GM18867 (cell line): Measurements from ENCODE around the gene HOXD11.

Experiments
- ATAC-seq: cut with Tn5 transposase; IDR thresholded peaks from one replicate; pipeline ENCODE4 v1.9.1; 2021; ENCODE audit warnings: mild to moderate bottlenecking, moderate library complexity; ENCODE audit not compliant: unreplicated experiment

HOXD11 gene

DNA sequence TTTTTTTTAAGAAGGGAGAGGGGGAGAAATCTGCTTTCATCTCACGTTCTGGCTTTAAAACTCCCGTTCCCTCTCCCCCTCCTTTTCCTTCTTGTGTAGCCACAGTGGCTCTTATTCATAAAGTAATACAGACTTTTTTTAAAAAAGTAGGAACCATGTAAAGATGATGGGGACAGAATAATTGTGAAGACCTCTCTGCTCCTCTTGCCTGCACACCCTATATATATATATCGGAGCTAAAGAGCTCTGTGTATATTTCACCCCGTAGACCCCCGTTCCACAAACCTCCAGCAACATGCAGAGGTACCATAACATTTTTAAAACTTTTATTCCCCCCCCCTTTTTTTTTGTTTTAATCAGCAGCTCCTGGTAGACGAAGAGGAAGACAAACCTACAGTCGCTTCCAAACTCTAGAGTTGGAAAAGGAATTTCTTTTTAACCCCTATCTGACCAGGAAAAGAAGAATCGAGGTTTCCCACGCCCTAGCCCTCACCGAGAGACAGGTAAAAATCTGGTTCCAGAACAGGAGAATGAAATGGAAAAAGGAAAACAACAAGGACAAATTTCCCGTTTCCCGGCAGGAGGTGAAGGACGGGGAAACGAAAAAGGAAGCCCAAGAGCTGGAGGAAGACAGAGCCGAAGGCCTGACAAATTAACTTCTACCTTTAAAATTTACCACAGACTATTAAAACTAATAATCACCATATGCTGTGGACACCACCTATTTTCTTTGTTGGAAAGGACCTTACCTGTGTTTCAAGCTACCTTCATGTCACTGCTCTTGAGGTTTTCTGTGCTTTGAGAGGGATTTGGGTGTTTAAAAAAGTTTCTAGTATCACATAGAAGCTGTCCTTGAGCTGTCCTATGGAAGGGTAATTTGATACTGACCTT lies 24.1 kb downstream of the HOXD11 start:
- no peak for ATAC-seq

DNA sequence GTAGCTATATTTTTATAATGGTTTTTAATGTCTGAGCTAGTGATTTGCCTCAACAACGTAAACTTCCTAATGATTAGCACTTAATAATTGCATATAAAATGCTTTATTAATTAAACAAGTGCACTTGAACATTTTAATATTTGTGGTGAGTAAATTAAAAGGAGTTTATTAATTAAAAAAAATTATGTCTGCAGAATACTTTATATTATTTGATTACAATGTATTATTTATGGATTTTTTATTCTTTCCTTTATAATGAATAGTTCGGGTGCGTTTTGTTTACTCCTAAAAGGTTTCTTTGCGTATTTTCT lies 24.7 kb downstream of the HOXD11 start:
- no peak for ATAC-seq

DNA sequence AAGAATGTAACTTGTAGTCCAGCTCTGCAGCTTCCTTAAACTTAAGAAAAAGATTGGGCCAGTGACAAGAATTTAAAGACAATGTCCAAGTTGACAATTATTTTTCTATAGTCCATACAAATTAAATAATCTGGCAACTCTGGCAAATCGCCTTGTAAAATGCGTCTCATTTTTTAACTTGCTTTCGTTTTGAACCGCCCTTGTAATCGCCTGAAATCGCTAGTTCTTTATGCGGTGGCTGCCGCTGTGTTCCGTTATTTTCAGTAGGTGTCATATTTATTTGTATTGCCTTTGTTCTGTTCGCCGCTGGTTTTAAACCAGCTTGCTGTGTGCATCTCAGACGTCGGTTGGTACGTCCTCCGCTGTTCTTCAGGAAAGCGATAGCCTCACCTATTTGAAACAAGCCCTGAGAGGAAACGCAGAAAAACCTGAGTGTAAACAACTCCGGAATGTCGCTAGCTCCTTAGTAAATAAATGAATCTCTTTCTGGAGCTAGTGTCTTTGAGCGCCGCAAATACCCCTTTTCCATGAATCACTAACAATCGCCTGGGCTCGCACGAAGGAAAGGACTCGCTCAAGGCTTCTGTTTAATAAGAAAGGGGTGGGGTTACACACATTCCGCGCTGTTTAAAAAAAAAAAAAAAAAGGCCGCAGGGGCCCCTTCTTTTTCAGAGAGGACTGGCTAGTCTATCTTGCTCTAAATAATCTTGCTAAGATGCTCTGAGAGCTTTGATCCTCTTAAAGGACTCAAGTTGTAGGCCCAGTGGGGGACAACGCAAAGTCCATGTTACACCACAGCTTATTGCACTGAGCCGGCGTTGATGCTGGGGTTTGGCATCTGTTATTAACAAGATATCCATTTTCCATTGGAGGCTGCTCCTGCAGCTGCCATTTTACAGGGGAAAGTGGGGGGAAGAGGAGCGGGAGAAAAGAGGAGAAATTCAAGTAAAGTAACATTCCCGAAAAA lies 25.4 kb downstream of the HOXD11 start:
- no peak for ATAC-seq

DNA sequence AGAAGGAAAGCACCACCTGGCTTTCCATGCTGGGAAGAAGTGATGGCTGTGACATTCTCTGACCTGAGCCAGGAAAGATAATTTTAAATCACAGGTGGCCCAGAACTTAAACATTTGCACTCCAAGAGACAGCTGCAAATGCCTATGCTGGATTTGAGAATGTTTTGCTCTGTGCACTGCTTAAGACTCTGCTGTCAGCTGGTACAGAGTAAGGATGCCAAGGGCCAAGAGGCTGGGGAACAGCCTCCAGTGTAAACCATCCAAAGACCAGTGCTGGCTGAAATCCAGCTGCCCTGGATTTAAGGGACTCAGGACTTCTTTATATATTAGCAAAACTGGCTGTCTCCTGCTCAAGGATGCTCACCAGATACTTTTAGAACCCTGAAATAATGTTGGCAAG lies 26.3 kb downstream of the HOXD11 start:
- ATAC-seq: no peak

DNA sequence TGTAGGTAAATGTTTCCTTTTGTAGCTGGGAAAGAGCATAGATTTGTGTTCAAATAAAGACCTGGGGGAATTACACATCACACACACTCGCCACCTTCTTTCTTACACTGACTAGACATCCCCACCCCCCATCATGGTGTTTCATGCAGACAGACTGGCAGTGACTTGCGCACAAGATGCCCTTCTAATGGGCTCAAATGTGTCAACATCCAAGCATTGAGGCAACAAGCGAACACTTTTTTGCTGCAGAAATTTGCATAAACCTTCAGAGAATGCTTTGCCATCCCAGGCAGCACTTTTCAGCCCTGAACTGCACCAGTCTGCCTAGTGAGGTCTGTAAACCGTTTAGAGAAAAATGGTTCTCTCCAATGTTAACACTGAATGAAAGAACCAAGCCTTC lies 27.0 kb downstream of the HOXD11 start:
- no peak for ATAC-seq

DNA sequence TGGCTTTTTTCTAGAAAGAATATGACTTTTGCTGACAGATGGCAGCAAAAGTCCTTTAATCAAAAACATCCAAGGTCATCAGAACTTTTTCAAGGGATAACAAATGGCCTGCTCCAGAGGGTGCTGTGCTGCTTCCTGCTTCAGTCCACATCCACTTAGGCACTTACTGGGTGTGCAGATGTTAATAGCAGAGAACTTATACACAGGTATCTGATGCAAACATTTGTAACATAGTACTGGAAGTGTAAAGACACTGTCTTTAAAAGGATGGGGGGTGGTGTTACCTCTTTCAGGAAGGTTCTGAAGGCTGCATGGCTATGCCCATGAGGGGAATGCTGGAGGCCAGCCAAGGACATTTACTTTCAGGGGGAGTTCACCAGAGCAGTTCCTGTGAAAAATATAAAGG lies 28.0 kb downstream of the HOXD11 start:
- no peak for ATAC-seq

DNA sequence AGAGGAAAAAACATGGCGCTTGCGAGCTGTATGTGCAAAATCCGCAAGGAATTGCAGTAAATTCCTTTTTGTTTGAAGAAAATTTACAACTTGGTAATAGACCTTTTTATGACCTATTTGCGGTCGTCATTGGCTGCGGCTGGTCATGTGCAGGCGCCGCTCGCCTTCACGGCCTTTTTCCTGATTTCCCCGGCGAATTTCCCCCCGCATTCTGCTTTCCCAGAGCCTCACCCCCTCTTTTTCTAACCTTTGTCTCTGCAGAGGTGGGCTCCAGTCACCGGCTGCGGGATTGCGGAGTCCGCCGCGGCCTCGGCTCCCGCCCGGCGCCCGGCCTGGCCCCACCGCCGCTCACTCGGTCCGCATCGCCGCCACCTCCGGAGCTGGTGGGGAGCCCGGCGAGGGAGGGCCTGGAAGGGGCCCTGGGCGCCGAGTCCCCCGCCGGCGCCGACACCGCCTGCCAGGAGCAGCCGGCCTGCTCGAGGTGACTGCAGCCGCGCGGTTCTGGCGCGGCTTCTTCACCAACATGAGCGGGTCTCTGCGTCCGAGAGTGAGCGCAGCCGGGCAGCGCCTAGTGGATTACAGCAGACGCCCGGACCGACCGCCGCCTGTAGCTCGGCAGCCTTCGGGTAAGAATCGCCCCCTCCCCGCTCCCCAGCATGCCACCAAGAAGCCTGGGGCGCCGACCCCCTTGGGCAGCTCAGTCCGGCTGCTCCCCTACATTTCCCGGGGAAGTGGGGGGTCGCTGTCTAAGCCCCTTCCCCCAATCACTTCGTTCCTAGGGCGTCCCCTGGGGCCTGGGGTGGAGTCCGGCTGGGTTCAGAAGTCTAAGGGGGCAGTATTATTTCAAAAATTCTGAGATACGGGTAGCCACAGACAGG lies 29.5 kb downstream of the HOXD11 start:
- no peak for ATAC-seq

DNA sequence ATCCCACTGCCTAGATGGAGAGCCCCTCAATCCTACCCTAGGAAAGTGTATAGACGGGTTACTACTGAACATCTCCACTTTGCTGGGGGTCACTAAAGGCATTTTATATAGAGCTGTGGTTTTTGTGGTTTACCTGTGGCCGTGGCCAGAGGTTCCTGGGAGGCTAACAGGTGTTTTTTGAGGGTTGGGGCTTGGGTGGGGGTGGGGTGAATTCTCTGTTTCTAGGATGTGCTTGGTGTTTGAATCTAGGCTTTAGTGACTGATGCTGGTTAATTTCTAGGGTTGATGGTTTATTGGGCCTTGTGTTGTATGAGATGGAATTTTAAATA lies 30.1 kb downstream of the HOXD11 start:
- no peak for ATAC-seq

DNA sequence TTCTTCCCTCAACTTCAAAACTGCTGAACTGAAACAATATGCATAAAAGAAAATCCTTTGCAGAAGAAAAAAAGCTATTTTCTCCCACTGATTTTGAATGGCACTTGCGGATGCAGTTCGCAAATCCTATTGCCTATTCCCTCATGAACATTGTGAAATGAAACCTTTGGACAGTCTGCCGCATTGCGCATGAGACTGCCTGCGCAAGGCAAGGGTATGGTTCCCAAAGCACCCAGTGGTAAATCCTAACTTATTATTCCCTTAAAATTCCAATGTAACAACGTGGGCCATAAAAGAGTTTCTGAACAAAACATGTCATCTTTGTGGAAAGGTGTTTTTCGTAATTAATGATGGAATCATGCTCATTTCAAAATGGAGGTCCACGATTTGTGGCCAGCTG lies 30.8 kb downstream of the HOXD11 start:
- no peak for ATAC-seq

DNA sequence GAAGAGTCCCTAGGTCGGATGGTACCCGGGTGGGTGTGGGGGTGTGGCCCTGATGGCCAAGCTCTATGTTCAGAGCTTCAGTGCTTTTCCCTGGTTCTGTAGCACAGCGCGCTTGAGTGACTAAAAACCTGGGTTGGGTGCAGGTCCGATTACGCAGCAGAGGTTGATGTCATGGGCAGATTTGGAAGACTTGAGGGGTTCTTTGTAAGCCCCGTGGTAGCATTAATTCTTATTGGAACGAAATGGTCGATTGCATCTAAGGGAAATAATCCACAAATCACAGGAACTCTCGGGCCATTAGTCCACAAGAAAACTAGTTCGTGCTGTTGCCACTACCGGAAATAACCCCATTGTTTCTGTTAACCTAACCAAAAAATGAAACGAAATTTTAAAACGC lies 31.4 kb downstream of the HOXD11 start:
- ATAC-seq: no peak

DNA sequence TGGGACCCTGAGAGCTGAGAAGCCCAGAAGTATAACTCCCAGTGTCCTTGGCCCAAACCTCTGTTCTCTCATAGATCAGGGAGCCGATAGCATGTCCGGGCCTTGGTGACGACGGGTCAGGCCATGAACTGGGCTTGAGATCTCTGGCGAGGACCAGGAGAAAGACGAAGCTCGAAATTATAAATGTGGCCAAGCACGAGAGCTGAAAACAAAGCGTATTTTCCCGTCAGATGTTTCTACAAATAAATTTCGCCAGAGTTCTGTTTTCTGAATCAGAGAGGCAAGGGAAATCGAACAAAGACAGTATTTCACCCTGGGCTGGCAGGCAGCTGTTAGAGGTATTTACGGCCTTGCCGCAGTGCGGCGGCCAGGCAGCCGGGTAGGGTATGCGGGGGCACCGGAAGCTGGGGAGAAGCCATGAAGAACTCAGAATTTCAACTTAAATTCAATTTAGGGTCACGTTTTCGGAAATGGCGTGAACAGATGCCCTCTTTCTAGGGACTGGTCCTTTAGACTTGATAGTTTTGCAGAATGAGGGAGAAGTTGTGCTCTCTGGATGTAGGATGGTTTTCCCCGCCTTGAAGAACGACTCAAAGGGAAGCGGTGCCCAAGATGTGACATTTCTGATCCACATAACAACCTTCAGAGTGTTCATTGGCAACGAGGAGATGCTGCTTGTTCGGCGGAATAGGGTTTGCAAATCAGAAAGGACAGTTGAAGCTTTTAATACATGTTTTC lies 32.0 kb downstream of the HOXD11 start:
- ATAC-seq: no peak

DNA sequence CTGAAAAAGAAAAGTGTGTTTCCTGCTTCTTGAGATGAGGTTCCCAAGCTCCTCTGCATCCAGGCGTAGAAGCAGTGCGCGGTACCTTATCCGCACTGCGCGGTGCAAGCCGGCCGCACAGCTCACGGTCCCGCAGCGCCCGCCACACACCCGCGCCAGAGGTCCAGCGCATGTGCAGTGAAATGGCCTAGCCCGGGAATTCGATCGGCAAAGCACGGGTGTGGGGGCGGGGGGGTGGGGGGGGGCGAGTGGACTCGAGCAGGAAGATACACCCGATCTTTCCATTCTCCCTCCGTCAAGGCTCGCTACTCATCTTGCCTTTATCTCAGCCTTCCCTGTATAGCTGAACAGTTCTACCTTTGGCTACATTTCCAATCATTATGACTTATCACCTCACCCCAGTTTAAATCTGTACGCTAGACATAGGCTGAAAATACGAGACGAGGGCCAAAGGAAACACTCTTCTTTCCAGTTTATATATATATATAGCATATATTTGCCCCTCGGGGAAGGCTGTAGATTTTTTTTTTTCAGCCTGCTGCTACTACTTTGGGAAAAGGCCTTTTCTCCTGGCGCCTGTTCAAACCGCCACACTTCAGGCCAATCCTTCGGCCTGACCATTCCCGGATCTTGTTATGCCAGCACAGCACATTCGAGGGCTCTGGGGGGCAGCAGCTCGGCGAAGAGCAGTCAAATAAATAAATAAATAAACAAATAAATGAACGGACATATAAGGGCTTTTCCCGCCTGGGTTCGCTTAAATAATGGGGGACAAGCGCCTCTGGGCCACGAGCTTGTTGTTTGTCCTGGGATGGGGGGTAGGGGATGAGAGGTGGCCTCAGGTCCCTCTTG lies 32.8 kb downstream of the HOXD11 start:
- no peak for ATAC-seq

DNA sequence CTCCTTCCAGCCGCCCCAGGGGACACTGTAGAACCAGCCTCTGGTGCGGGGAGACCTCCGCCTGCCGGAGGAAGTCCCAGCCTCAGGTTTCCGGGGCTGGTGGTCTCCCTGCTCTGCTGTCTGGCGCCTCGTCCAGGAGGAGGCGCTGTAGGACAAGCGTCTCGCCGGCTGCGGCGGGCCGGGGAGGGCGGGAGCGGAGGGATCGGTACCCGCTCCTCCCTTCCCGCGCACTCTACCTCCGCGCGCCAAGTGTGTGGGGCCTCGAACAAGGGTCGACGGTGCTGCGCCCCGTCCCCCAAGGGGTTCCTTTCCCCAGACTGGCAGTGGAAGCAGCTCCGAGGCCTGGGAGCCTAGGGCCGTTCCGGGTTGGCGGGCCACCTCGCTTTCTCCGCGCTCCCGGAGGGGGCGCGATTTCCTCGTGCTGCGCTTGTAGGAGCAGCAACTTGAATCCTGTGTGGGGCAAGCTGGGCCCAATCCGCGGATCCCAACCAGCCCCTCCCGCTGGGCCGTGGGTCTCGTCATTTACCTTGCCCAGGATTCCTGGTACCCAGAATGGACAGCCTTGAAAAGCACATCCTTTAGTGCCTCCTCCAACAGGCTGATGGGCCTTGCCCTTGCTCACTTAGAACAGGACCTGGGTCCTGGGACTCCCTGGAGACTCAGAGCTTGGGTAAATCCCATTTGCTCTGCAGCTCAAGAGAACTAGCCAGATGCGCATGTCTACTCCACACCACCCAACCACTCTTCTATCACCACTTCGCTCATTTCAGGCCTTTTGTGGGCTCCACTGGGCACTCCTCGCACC lies 33.6 kb downstream of the HOXD11 start:
- peak; percentile 95 for ATAC-seq

DNA sequence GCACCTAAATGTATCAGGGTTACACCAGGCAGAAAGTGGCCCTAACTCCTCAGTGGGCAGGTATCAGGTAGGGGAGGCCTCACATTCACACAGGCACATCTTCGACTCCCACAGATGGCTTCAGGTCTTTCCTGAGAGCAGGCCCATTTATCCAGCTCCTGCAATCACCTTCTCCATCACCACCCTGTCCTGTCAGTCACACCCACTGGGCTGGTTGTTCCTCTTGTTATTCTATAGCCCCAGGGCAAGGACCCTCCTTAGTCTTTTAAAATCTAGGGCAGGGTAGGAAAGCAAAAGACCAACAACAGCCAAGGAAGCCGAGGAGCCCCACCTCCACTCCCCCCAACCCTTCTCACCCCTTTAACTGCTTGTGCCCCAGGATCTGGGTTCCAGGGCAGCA lies 35.2 kb downstream of the HOXD11 start:
- ATAC-seq: no peak

DNA sequence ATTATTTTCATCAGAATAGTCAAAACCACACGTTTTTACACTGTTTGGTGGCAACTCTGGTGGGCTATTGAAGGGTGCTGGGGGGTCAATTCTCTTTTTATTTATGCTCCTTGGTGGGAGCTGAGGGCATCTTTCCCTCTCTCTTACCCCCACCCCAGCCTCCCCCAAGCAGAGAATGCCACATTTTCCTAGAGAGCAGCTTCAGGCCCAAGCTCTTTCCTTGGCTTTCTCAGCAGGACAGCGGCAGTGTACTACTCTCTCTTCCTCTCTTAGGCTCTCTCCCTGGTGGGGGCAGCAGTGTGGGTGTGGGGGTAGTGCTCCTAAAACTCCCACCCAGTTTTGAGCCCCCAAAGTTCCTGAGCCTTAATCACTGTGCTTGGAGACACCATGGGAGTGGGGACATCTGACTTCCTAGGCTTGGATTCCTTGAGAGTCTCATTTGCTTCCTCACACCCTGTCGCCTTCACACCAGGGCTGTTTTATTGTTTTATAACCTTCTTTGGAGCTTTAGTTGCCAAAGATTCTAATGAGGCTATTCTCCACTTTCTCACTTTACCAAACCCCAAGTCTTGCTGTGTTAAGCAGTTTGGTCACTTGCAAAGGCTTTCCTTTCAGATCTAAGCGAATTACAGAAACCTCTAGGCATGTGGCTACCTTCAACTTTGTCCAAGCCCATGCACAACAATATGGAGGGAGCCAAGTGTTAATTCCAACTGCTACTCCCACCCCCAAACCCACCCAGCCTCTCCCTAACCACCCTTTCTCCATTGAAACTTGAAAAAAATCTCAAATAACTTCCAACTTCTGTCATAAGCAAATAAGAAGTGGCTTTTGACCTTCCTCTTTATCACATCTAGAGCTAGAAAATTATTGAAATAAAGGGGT lies 38.2 kb downstream of the HOXD11 start:
- no peak for ATAC-seq

DNA sequence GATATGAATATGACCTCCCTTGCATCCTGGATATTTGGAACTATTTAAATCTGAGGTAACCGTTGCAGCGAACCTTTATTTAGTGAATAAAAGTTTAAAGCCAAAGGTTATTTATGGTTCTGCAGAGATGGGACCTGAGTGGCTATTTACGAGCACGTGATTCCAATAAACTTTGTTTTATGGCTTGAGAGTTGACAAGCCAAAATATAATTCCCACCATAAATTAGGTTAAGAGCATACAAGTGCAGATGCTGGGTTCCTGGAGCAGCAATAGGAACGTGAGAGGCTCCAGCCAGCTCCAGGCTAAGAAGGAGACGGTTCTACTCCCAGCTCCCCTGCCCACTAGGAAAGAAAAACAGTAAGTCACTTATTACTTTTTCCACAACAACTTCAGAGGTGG lies 39.0 kb downstream of the HOXD11 start:
- no peak for ATAC-seq

DNA sequence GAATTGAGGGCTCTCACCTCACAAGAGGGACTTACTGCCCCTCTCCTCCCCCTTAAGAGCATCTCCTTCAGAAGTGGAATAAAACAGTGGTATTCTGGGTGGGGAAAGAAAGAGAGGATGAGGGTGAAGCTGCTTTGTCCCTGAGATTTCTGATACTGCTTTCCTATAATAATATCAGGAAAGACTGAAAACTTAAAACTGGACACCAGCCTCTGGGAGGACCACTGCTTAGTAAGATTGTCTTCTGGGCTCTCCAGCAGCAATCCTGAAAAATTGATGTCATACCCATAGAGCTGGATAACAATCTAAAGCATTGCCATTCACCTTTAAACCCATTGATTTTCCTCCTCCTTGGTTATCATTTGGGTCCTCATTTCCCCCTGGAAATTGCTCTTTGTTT lies 39.6 kb downstream of the HOXD11 start:
- ATAC-seq: no peak
